WERI-Rb-1 (cell line): ENCODE results near the gene SRPX2.
A peak's percentile ranks its signal among the peaks of the same experiment; 100 is the strongest.

Experiments used
- DNase-seq: peaks from one replicate; pipeline ENCODE4 v3.0.0-alpha.2; 2020
- H3K27ac ChIP-seq: fragments of 250-450 bp; sonication (Bioruptor Pico); 2 replicates; pipeline ENCODE4 v1.5.1; 2020; ENCODE audit warnings: mild to moderate bottlenecking, moderate library complexity
- H3K27me3 ChIP-seq: fragments of 250-450 bp; sonication (Bioruptor Pico); 2 replicates; pipeline ENCODE4 v1.5.1; 2021; ENCODE audit warnings: mild to moderate bottlenecking, low read depth, moderate library complexity; ENCODE audit not compliant: insufficient read depth, severe bottlenecking
- H3K36me3 ChIP-seq: fragments of 250-450 bp; sonication (Bioruptor Pico); 2 replicates; pipeline ENCODE4 v1.5.1; 2020; ENCODE audit warnings: mild to moderate bottlenecking, moderate library complexity
- H3K4me3 ChIP-seq: 2 replicates; pipeline ENCODE4 v1.5.1; 2011; ENCODE audit warnings: low read depth, mild to moderate bottlenecking, control low read depth, low read length
- H3K9me3 ChIP-seq: fragments of 250-450 bp; sonication (Bioruptor Pico); 2 replicates; pipeline ENCODE4 v1.5.1; 2021; ENCODE audit warnings: mild to moderate bottlenecking, moderate library complexity; ENCODE audit not compliant: severe bottlenecking
- CTCF ChIP-seq: IDR thresholded peaks from 2 replicates; pipeline ENCODE4 v1.5.1; 2011; ENCODE audit warnings: low read depth, mild to moderate bottlenecking, control low read depth, inconsistent platforms, low read length

The SRPX2 gene

GRCh38 chrX:100680756-100681155, 36.8 kb downstream of the SRPX2 start:
- no peak overlapping the region for H3K27ac ChIP-seq
- TF ChIP-seq CTCF, result no peak
- peaks cover 4% of the 10 kb centered on the region for H3K27me3 ChIP-seq
- no peaks in the 10 kb centered on the region for H3K9me3 ChIP-seq
- DNase-seq, result no peak
- H3K4me3 ChIP-seq, result no peak overlapping the region
- H3K36me3 ChIP-seq, result peaks cover 5% of the 10 kb centered on the region

GRCh38 chrX:100681599-100681998, 37.6 kb downstream of the SRPX2 start:
- no peak for TF ChIP-seq CTCF
- Histone ChIP-seq H3K4me3 (no peak overlapping the region), H3K27ac (no peak overlapping the region), H3K27me3 (peaks cover 7% of the 10 kb centered on the region), H3K9me3 (no peaks in the 10 kb centered on the region), H3K36me3 (peaks cover 13% of the 10 kb centered on the region)
- DNase-seq, result no peak

DNA sequence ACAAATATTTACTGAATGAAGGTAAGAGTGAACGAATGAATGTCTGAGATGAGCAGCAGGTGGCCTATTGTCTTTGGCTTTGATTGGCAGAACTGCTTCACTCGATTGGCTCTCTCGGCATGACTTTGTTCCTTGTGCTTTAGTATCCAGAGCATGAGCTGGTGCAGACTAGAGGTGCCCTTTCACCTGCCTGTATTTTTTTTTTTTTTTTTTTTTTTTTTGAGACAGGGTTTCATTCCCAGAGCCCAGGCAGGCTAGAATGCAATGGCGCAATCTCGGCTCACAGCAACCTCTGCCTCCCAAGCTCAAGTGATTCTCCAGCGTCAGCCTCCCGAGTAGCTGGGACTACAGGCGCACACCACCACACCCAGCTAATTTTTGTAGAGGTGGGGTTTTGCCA, 38.9 kb downstream of the SRPX2 start:
- Histone ChIP-seq H3K36me3 (peaks cover 17% of the 10 kb centered on the region), H3K4me3 (no peak overlapping the region), H3K27ac (no peak overlapping the region), H3K27me3 (peaks cover 9% of the 10 kb centered on the region), H3K9me3 (no peaks in the 10 kb centered on the region)
- DNase-seq, result no peak
- TF ChIP-seq CTCF, result no peak

GRCh38 chrX:100685284-100685996, 41.4 kb downstream of the SRPX2 start:
- peak; percentile 85 for TF ChIP-seq CTCF
- Histone ChIP-seq H3K4me3 (no peak overlapping the region), H3K27ac (no peak overlapping the region), H3K9me3 (no peaks in the 10 kb centered on the region), H3K27me3 (peaks cover 8% of the 10 kb centered on the region), H3K36me3 (peaks cover 26% of the 10 kb centered on the region)
- peak; percentile 76 for DNase-seq

- TF ChIP-seq CTCF, result no peak
- Histone ChIP-seq H3K4me3 (no peak overlapping the region), H3K36me3 (peaks cover 31% of the 10 kb centered on the region), H3K9me3 (no peaks in the 10 kb centered on the region), H3K27ac (peak overlapping the region; percentile 8; the same call in 1 of the 2 replicates), H3K27me3 (peaks cover 8% of the 10 kb centered on the region)
- no peak for DNase-seq
Measured at GRCh38 chrX:100685997-100686305, 42.0 kb downstream of the SRPX2 start.

GRCh38 chrX:100687128-100687527, 43.1 kb downstream of the SRPX2 start:
- H3K27me3 ChIP-seq, result peaks cover 8% of the 10 kb centered on the region
- peaks cover 30% of the 10 kb centered on the region for H3K36me3 ChIP-seq
- no peak overlapping the region for H3K27ac ChIP-seq
- DNase-seq, result no peak
- no peak overlapping the region for H3K4me3 ChIP-seq
- no peaks in the 10 kb centered on the region for H3K9me3 ChIP-seq
- no peak for TF ChIP-seq CTCF
